ENCODE data around the gene TMEM19.
"Not testable (repeated sequence)": the region's sequence is repeated elsewhere in the genome, so short reads cannot be mapped to it uniquely, and the experiment has no call there.

Gene TMEM19

GRCh38 chr12:71694099-71694820 lies 8.4 kb downstream of the TMEM19 start:
- FAIRE-seq (peak; percentile 89), DNase-seq (ENCODE audit: insufficient read length) (peak; percentile 18)
- TF ChIP-seq POLR2A (IDR thresholded peaks at IDR 0.05; ENCODE audit: low read depth, low read length): no peak; the same call in 1 of the 2 replicates
- TF ChIP-seq TAF1 (IDR thresholded peaks at IDR 0.05; ENCODE audit: borderline replicate concordance, low read depth, low read length): no peak
- TF ChIP-seq POLR2AphosphoS5 (IDR thresholded peaks at IDR 0.05; ENCODE audit: low read depth, low read length): no peak

GRCh38 chr12:71695782-71696181 lies 9.9 kb downstream of the TMEM19 start:
- no peak for TF ChIP-seq TAF1 (IDR thresholded peaks at IDR 0.05; ENCODE audit: borderline replicate concordance, low read depth, low read length)
- no peak for TF ChIP-seq POLR2A (IDR thresholded peaks at IDR 0.05; ENCODE audit: low read depth, low read length)
- no peak for TF ChIP-seq POLR2AphosphoS5 (IDR thresholded peaks at IDR 0.05; ENCODE audit: low read depth, low read length)
- FAIRE-seq (no peak), DNase-seq (ENCODE audit: insufficient read length) (no peak)

- FAIRE-seq; DNase-seq (ENCODE audit: insufficient read length): not testable (repeated sequence)
These were observed 16.3 kb downstream of the TMEM19 start for GRCh38 chr12:71702181-71702580.

GRCh38 chr12:71702590-71702989 lies 16.7 kb downstream of the TMEM19 start:
- TF ChIP-seq POLR2A (IDR thresholded peaks at IDR 0.05; ENCODE audit: low read depth, low read length) (no peak), TAF1 (IDR thresholded peaks at IDR 0.05; ENCODE audit: borderline replicate concordance, low read depth, low read length) (no peak), POLR2AphosphoS5 (IDR thresholded peaks at IDR 0.05; ENCODE audit: low read depth, low read length) (no peak)
- FAIRE-seq: no peak
- DNase-seq (ENCODE audit: insufficient read length): no peak

- DNase-seq (ENCODE audit: insufficient read length): no peak
- TF ChIP-seq POLR2AphosphoS5 (IDR thresholded peaks at IDR 0.05; ENCODE audit: low read depth, low read length) (no peak), TAF1 (IDR thresholded peaks at IDR 0.05; ENCODE audit: borderline replicate concordance, low read depth, low read length) (no peak), POLR2A (IDR thresholded peaks at IDR 0.05; ENCODE audit: low read depth, low read length) (no peak)
- no peak for FAIRE-seq
These were observed 17.3 kb downstream of the TMEM19 start for GRCh38 chr12:71703206-71703605.

GRCh38 chr12:71704920-71705319 lies 19.0 kb downstream of the TMEM19 start:
- no peak for DNase-seq (ENCODE audit: insufficient read length)
- TF ChIP-seq TAF1 (IDR thresholded peaks at IDR 0.05; ENCODE audit: borderline replicate concordance, low read depth, low read length) (no peak), POLR2AphosphoS5 (IDR thresholded peaks at IDR 0.05; ENCODE audit: low read depth, low read length) (no peak)
- no peak for FAIRE-seq

GRCh38 chr12:71708658-71709057 lies 22.8 kb downstream of the TMEM19 start:
- DNase-seq (ENCODE audit: insufficient read length) (no peak), FAIRE-seq (no peak)
- TF ChIP-seq TAF1 (IDR thresholded peaks at IDR 0.05; ENCODE audit: borderline replicate concordance, low read depth, low read length) (no peak), POLR2AphosphoS5 (IDR thresholded peaks at IDR 0.05; ENCODE audit: low read depth, low read length) (no peak), POLR2A (IDR thresholded peaks at IDR 0.05; ENCODE audit: low read depth, low read length) (no peak)

GRCh38 chr12:71710276-71711125 lies 24.6 kb downstream of the TMEM19 start:
- TF ChIP-seq POLR2AphosphoS5 (IDR thresholded peaks at IDR 0.05; ENCODE audit: low read depth, low read length) (no peak), TAF1 (IDR thresholded peaks at IDR 0.05; ENCODE audit: borderline replicate concordance, low read depth, low read length) (no peak), POLR2A (IDR thresholded peaks at IDR 0.05; ENCODE audit: low read depth, low read length) (no peak)
- DNase-seq (ENCODE audit: insufficient read length): no peak
- FAIRE-seq: no peak

GRCh38 chr12:71718611-71719010 lies 32.7 kb downstream of the TMEM19 start:
- no peak for DNase-seq (ENCODE audit: insufficient read length)
- no peak for TF ChIP-seq POLR2AphosphoS5 (IDR thresholded peaks at IDR 0.05; ENCODE audit: low read depth, low read length)
- TF ChIP-seq POLR2A (IDR thresholded peaks at IDR 0.05; ENCODE audit: low read depth, low read length): no peak
- no peak for TF ChIP-seq TAF1 (IDR thresholded peaks at IDR 0.05; ENCODE audit: borderline replicate concordance, low read depth, low read length)
- FAIRE-seq: no peak

- FAIRE-seq (no peak), DNase-seq (ENCODE audit: insufficient read length) (no peak)
- TF ChIP-seq TAF1 (IDR thresholded peaks at IDR 0.05; ENCODE audit: borderline replicate concordance, low read depth, low read length): no peak
- TF ChIP-seq POLR2A (IDR thresholded peaks at IDR 0.05; ENCODE audit: low read depth, low read length): no peak
- no peak for TF ChIP-seq POLR2AphosphoS5 (IDR thresholded peaks at IDR 0.05; ENCODE audit: low read depth, low read length)
These were observed 33.9 kb downstream of the TMEM19 start for GRCh38 chr12:71719647-71720370.

- FAIRE-seq (no peak), DNase-seq (ENCODE audit: insufficient read length) (no peak)
- no peak for TF ChIP-seq POLR2AphosphoS5 (IDR thresholded peaks at IDR 0.05; ENCODE audit: low read depth, low read length)
- TF ChIP-seq POLR2A (IDR thresholded peaks at IDR 0.05; ENCODE audit: low read depth, low read length): no peak
- TF ChIP-seq TAF1 (IDR thresholded peaks at IDR 0.05; ENCODE audit: borderline replicate concordance, low read depth, low read length): no peak
These were observed 36.1 kb downstream of the TMEM19 start for GRCh38 chr12:71721783-71722505.
